RWPE1 (cell line): Measurements from ENCODE around the gene BTF3L4.

Experiments used
- CTCF ChIA-PET: fragments of 350-600 bp; sonication (Branson Sonifier 250); formaldehyde crosslinking; extraction: SDS; loops from one replicate; lab custom pipeline; 2021; lab: Yijun Ruan, JAX
- POLR2A ChIA-PET: fragments of 400-600 bp; formaldehyde crosslinking; extraction: SDS; loops from one replicate; lab custom pipeline; 2020; ENCODE audit warnings: antibody characterized with exemption; ENCODE audit not compliant: low non-redundant PET; lab: Yijun Ruan, JAX
- DNase-seq: peaks from one replicate; pipeline ENCODE4 v3.0.0; 2012; ENCODE audit warnings: low spot score
- H3K27ac ChIP-seq: fragments of 450-650 bp; 2 replicates; pipeline ENCODE4 v1.5.1; 2017
- CTCF ChIP-seq: fragments of 450-650 bp; conservative IDR thresholded peaks from 2 replicates; pipeline ENCODE4 v1.5.1; 2017; ENCODE audit warnings: low read depth, mild to moderate bottlenecking

The BTF3L4 gene

GRCh38 chr1:52096216-52096615 is 40.1 kb downstream of the BTF3L4 start:
- no peak overlapping the region for H3K27ac ChIP-seq
- ChIA-PET POLR2A (interaction anchor here (0.7 kb wide), 1 partner anchor 8 kb away, joined by 5 read pairs; no protein-coding TSS in a partner anchor), CTCF (interaction anchor here (0.6 kb wide), 2 partner anchors 197 to 1763 kb away, joined by 3 to 4 read pairs; no protein-coding TSS in a partner anchor)
- no peak for TF ChIP-seq CTCF
- no peak for DNase-seq

DNA sequence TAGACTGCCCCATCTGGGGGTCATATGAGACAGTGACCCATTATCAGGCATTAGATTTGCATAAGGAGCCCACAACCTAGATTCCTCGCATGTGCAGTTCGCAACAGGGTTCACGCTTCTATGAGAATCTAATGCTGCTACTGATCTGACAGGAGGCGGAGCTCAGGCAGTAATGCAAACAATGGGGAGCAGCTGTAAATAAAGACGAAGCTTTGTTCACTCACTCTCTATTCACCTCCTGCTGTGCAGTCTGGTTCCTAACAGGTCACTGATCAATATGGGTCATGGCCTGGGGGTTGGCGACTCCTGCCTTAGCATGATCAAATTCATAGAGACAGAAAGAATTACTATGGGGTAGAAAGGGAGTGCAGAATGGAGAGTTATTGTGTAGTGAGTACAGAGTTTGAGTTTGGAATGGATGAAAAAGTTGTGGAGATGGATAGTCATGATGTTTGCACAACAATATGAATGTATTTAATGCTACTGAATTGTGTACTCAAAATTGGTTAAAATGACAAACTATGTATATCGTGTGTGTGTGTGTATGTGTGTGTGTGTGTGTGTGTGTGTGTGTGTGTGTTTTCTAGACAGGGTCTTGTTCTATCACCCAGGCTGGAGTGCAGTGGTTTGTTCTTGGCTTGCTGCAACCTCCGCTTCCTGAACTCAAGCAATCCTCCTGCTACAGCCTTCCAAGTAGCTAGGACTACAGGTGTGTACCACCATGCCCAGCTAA is 42.2 kb downstream of the BTF3L4 start:
- ChIA-PET CTCF (interaction anchor here (0.6 kb wide), 1 partner anchor 583 kb away, joined by 4 read pairs; no protein-coding TSS in a partner anchor), POLR2A (no interaction called here)
- no peak for TF ChIP-seq CTCF
- H3K27ac ChIP-seq = no peak overlapping the region
- DNase-seq = no peak

DNA sequence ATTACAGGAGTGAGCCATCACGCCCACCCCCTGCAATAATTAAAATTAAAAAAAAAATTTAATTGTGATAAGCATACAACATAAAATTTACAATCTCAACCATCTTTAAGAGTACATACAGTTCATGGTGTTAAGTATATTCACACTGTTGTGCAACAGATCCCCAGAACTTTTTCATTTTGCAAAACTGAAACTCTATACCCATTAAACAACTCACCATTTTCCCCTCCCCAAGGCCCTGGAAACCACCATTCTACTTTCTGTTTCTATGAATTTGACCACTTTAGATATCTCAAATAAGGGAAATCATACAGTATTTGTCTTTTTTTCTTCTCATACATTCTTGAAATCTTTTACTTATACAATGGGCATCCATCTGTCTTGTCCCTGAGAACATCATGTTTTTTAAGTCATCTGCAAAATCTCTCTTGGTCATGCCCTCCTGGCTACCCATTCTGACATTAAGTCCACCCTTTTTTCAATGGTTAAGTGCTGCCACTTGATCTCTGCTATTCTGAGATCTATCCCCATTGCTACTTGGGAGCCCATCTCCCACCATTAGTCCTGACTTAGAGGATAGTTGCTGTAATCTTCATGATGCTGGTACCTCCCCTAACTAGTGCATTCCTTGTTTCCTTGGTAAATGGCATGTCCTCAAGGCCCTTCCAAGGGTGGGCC is 46.4 kb downstream of the BTF3L4 start:
- CTCF ChIA-PET = no interaction called here
- POLR2A ChIA-PET = no interaction called here
- TF ChIP-seq CTCF = no peak
- H3K27ac ChIP-seq = no peak overlapping the region
- DNase-seq = no peak

DNA sequence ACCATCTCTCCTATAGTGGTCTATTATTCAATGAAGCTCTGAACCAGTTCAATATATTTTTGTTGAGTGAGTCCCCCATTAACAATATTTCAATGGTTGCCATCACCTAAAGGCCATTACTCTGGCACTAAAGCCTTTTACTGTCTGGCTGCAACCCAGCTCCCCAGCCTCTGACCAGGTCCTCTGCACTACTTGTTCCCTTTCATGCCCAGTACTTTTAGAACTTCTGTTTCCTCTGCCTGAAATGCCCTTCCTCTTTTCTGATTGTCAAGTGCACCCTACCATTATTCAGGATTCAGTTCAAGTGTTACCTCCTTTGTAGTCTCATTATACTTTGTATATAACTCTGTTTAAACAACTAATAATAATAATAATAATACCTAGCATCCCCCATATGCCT is 55.4 kb downstream of the BTF3L4 start:
- CTCF ChIA-PET = no interaction called here
- no peak for DNase-seq
- TF ChIP-seq CTCF = no peak
- POLR2A ChIA-PET = no interaction called here
- H3K27ac ChIP-seq = no peak overlapping the region

- DNase-seq = no peak
- CTCF ChIA-PET = interaction anchor here (0.7 kb wide), 1 partner anchor 57 kb away, joined by 7 read pairs; no protein-coding TSS in a partner anchor
- H3K27ac ChIP-seq = no peak overlapping the region
- POLR2A ChIA-PET = no interaction called here
- TF ChIP-seq CTCF = no peak
Measured at GRCh38 chr1:52112489-52112888, 56.4 kb downstream of the BTF3L4 start.

DNA sequence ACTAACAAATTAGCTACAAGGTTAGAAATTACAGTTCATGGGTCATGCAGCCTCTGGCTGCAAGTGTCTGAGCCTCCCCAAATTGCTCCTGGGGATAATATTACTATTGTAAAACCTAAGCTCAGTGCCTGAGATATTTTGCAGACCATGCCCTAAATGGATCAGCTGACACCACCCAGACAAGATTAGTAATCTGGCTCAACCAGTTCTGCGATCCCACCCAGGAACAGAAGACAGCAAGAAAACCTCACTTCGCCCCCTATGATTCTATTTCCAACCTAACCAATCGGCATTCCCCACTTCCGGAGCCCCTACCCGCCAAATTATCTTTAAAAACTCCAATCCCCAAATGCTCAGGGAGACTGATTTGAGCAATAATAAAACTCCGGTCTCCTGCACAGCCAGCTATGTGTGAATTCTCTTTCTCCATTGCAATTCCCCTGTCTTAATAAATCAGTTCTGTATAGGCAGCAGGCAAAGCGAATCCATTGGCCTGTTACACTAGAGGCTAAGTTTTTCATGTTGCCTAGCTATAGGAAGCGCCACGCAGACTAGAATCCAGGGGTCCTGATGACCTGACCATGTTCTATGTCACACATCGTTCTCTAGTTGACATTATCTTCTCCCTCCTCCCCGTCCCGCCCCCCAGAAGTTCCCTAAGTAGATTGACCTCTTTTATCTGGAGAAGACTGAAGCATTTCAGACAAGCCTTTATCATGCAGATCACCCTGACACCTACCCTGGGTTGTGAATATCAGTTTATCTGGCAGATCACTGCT is 63.4 kb downstream of the BTF3L4 start:
- ChIA-PET CTCF (interaction anchor here (0.6 kb wide), 1 partner anchor 14 kb away, joined by 3 read pairs; no protein-coding TSS in a partner anchor), POLR2A (no interaction called here)
- H3K27ac ChIP-seq = no peak overlapping the region

More for the DNA sequence above, 63.4 kb downstream of the BTF3L4 start:
- TF ChIP-seq CTCF = no peak
- no peak for DNase-seq
